Medulla oblongata (tissue), 1 donor: ENCODE measurements around the gene FIG4.
"Not testable (repeated sequence)": the region's sequence is repeated elsewhere in the genome, so short reads cannot be mapped to it uniquely, and the experiment has no call there.

Experiments used
- DNase-seq: peaks from one replicate; pipeline ENCODE4 v3.0.0-alpha.2; 2015; ENCODE audit errors: extremely low spot score

FIG4 gene

GRCh38 chr6:109690737-109691621 is at the start of gene FIG4, which contains the start of gene AK9:
TSS of gene FIG4 (plus strand) at chr6:109691296. CDS start at chr6:109691436, 140 bp downstream.
TSS of gene AK9 (minus strand) at chr6:109691202. CDS start at chr6:109675745, 15,457 bp downstream.
- peak; percentile 98 for DNase-seq

GRCh38 chr6:109644131-109644530 is 47.0 kb upstream of the FIG4 start:
- no peak for DNase-seq

GRCh38 chr6:109653264-109653663 is 37.8 kb upstream of the FIG4 start:
- DNase-seq = no peak

- no peak for DNase-seq
These were observed 35.3 kb upstream of the FIG4 start for GRCh38 chr6:109655761-109656262.

GRCh38 chr6:109660526-109661320 is 30.4 kb upstream of the FIG4 start:
- DNase-seq = no peak

GRCh38 chr6:109662192-109662591 is 28.9 kb upstream of the FIG4 start:
- DNase-seq = no peak

- DNase-seq = no peak
These were observed 21.3 kb upstream of the FIG4 start for GRCh38 chr6:109669811-109670210.

GRCh38 chr6:109671733-109672132 is 19.4 kb upstream of the FIG4 start:
- DNase-seq = no peak

- no peak for DNase-seq
These were observed 18.9 kb upstream of the FIG4 start for GRCh38 chr6:109672175-109672574.

GRCh38 chr6:109672839-109673238 is 18.3 kb upstream of the FIG4 start:
- DNase-seq = no peak

- no peak for DNase-seq
These were observed 14.4 kb upstream of the FIG4 start for GRCh38 chr6:109676724-109677123.

- no peak for DNase-seq
These were observed 12.9 kb upstream of the FIG4 start for GRCh38 chr6:109678240-109678639.

- DNase-seq = not testable (repeated sequence)
These were observed 12.2 kb upstream of the FIG4 start for GRCh38 chr6:109678661-109679505.

GRCh38 chr6:109686566-109687265 is 4.4 kb upstream of the FIG4 start:
- DNase-seq = peak; percentile 71

- no peak for DNase-seq
These were observed 3.8 kb upstream of the FIG4 start for GRCh38 chr6:109687271-109687761.

- DNase-seq = peak; percentile 53
These were observed 741 bp upstream of the FIG4 start for GRCh38 chr6:109690373-109690736.

- DNase-seq = no peak
These were observed 2.0 kb downstream of the FIG4 start for GRCh38 chr6:109693111-109693510.

- no peak for DNase-seq
These were observed 4.4 kb downstream of the FIG4 start for GRCh38 chr6:109695468-109695867.

GRCh38 chr6:109696355-109696754 is 5.3 kb downstream of the FIG4 start:
- no peak for DNase-seq

GRCh38 chr6:109701221-109701620 is 10.1 kb downstream of the FIG4 start:
- no peak for DNase-seq

- DNase-seq = no peak
These were observed 10.7 kb downstream of the FIG4 start for GRCh38 chr6:109701774-109702173.
